H9 (cell line): Measurements from ENCODE around the gene UBALD2. TPM values are rescaled to one million over a fixed set of nuclear protein-coding genes. Genes with fewer than 3 reads are reported as not detected.

ENCODE experiments used
- DNase-seq: peaks from one replicate; pipeline ENCODE4 v3.0.0-alpha.2; 2017
- H2AFZ ChIP-seq: one replicate; pipeline ENCODE4 v1.6.1; 2013; ENCODE audit warnings: mild to moderate bottlenecking, low read length, control low read depth, moderate library complexity
- H2AK5ac ChIP-seq: 2 replicates; pipeline ENCODE4 v1.6.1; 2013; ENCODE audit warnings: low read length, control low read depth, mixed read lengths; ENCODE audit not compliant: insufficient read length
- H2BK120ac ChIP-seq: one replicate; pipeline ENCODE4 v1.6.1; 2013; ENCODE audit warnings: low read depth, mild to moderate bottlenecking, low read length, control low read depth, inconsistent platforms; ENCODE audit not compliant: poor library complexity, severe bottlenecking
- H2BK12ac ChIP-seq: 2 replicates; pipeline ENCODE4 v1.6.1; 2013; ENCODE audit warnings: low read length, control low read depth, mixed read lengths, low read depth; ENCODE audit not compliant: insufficient read length
- H2BK15ac ChIP-seq: 2 replicates; pipeline ENCODE4 v1.6.1; 2013; ENCODE audit warnings: low read depth, low read length, control low read depth
- H2BK20ac ChIP-seq: one replicate; pipeline ENCODE4 v1.6.1; 2013; ENCODE audit warnings: low read depth, mild to moderate bottlenecking, low read length, control low read depth, inconsistent platforms; ENCODE audit not compliant: poor library complexity, severe bottlenecking
- H2BK5ac ChIP-seq: 2 replicates; pipeline ENCODE4 v1.6.1; 2013; ENCODE audit warnings: low read length, control low read depth, mixed read lengths; ENCODE audit not compliant: insufficient read length
- H3K14ac ChIP-seq: 2 replicates; pipeline ENCODE4 v1.6.1; 2013; ENCODE audit warnings: low read length, control low read depth; ENCODE audit not compliant: insufficient read depth
- H3K18ac ChIP-seq: 2 replicates; pipeline ENCODE4 v1.6.1; 2013; ENCODE audit warnings: low read depth, mild to moderate bottlenecking, mixed read lengths, low read length, control low read depth; ENCODE audit not compliant: insufficient read length
- H3K23ac ChIP-seq: 2 replicates; pipeline ENCODE4 v1.6.1; 2013; ENCODE audit warnings: low read length, control low read depth, mixed read lengths, low read depth; ENCODE audit not compliant: insufficient read length
- H3K23me2 ChIP-seq: 2 replicates; pipeline ENCODE4 v1.6.1; 2013; ENCODE audit warnings: low read depth, mild to moderate bottlenecking, mixed read lengths, low read length, control low read depth; ENCODE audit not compliant: insufficient read length, poor library complexity, severe bottlenecking
- H3K27ac ChIP-seq: 2 replicates; pipeline ENCODE4 v1.5.1; 2013; ENCODE audit warnings: low read length, control low read depth, mixed read lengths, low read depth; ENCODE audit not compliant: insufficient read length
- H3K27me3 ChIP-seq: 2 replicates; pipeline ENCODE4 v1.6.1; 2013; ENCODE audit warnings: low read length, control low read depth, inconsistent platforms; ENCODE audit not compliant: insufficient read depth
- H3K4ac ChIP-seq: 2 replicates; pipeline ENCODE4 v1.6.1; 2013; ENCODE audit warnings: low read depth, mild to moderate bottlenecking, control low read depth, inconsistent platforms, low read length, moderate library complexity
- H3K4me1 ChIP-seq: 2 replicates; pipeline ENCODE4 v1.6.1; 2013; ENCODE audit warnings: low read length, control low read depth, inconsistent platforms; ENCODE audit not compliant: insufficient read depth
- H3K4me2 ChIP-seq: 2 replicates; pipeline ENCODE4 v1.6.1; 2013; ENCODE audit warnings: low read length, control low read depth, mixed read lengths; ENCODE audit not compliant: insufficient read length, insufficient read depth
- H3K56ac ChIP-seq: 2 replicates; pipeline ENCODE4 v1.6.1; 2013; ENCODE audit warnings: low read depth, mild to moderate bottlenecking, mixed read lengths, low read length, control low read depth; ENCODE audit not compliant: insufficient read length
- H3K79me1 ChIP-seq: 2 replicates; pipeline ENCODE4 v1.6.1; 2013; ENCODE audit warnings: low read depth, mild to moderate bottlenecking, moderate library complexity, low read length, control low read depth, inconsistent platforms; ENCODE audit not compliant: insufficient read depth, poor library complexity, severe bottlenecking
- H3K79me2 ChIP-seq: 2 replicates; pipeline ENCODE4 v1.6.1; 2013; ENCODE audit warnings: low read length, control low read depth, inconsistent platforms; ENCODE audit not compliant: insufficient read depth
- H3K9ac ChIP-seq: 2 replicates; pipeline ENCODE4 v1.6.1; 2013; ENCODE audit warnings: low read length, control low read depth, mixed read lengths; ENCODE audit not compliant: insufficient read length; ENCODE audit errors: extremely low read depth
- H3K9me3 ChIP-seq: one replicate; pipeline ENCODE4 v1.6.1; 2013; ENCODE audit warnings: low read depth, low read length, inconsistent platforms; ENCODE audit not compliant: control insufficient read depth
- H3T11ph ChIP-seq: one replicate; pipeline ENCODE4 v1.6.1; 2013; ENCODE audit warnings: mild to moderate bottlenecking, low read length, control low read depth, inconsistent platforms
- H4K20me1 ChIP-seq: one replicate; pipeline ENCODE4 v1.6.1; 2013; ENCODE audit not compliant: control insufficient read depth, insufficient read length, insufficient read depth
- H4K5ac ChIP-seq: 2 replicates; pipeline ENCODE4 v1.6.1; 2013; ENCODE audit warnings: low read depth, mild to moderate bottlenecking, mixed read lengths, low read length, control low read depth; ENCODE audit not compliant: insufficient read length
- H4K8ac ChIP-seq: replicated peaks from 2 replicates; pipeline ENCODE4 v1.6.1; 2013; ENCODE audit warnings: low read length, control low read depth, mixed read lengths, low read depth; ENCODE audit not compliant: insufficient read length
- H4K91ac ChIP-seq: 2 replicates; pipeline ENCODE4 v1.6.1; 2013; ENCODE audit warnings: low read depth, mild to moderate bottlenecking, moderate library complexity, mixed read lengths, low read length, control low read depth; ENCODE audit not compliant: insufficient read length
- H3K27ac Mint-ChIP-seq, 3 experiments: 2 replicates in 2 of 3; 3 replicates in 1 of 3; pipeline ENCODE4 v1.8.0; 2020 to 2021; ENCODE audit warnings: mixed read lengths in 3 of 3, mild to moderate bottlenecking in 1 of 3, moderate library complexity in 1 of 3
- H3K27me3 Mint-ChIP-seq: 2 replicates; pipeline ENCODE4 v1.8.0; 2021; ENCODE audit warnings: low read depth, mild to moderate bottlenecking, moderate library complexity, mixed read lengths
- H3K36me3 Mint-ChIP-seq, 3 experiments: 2 replicates in 2 of 3; 3 replicates in 1 of 3; pipeline ENCODE4 v1.8.0; 2020 to 2021; ENCODE audit warnings: low read depth in 3 of 3, mixed read lengths in 3 of 3; ENCODE audit not compliant: insufficient read depth in 1 of 3
- H3K4me1 Mint-ChIP-seq, 2 experiments: 2 replicates each; pipeline ENCODE4 v1.8.0; 2020; ENCODE audit warnings: mixed read lengths in 2 of 2
- H3K4me3 Mint-ChIP-seq, 2 experiments: 2 replicates in 1 of 2; 3 replicates in 1 of 2; pipeline ENCODE4 v1.8.0; 2020 to 2021; ENCODE audit warnings: mild to moderate bottlenecking in 2 of 2, mixed read lengths in 2 of 2, moderate library complexity in 1 of 2
- H3K9me3 Mint-ChIP-seq, 2 experiments: 2 replicates in 1 of 2; 3 replicates in 1 of 2; pipeline ENCODE4 v1.8.0; 2020; ENCODE audit warnings: mild to moderate bottlenecking in 2 of 2, mixed read lengths in 2 of 2, moderate library complexity in 1 of 2
- WGBS: extraction: QIAGEN DNeasy Blood & Tissue Kit; methylation state at CpG from one replicate; pipeline ENCODE4 v1.1.7; 2013; ENCODE audit warnings: missing lambda C conversion rate, low lambda C conversion rate, mixed read lengths; ENCODE audit not compliant: insufficient read length; ENCODE audit errors: extremely low coverage; 5-methylcytosine and 5-hydroxymethylcytosine counted together
- total RNA-seq: library from RNA; stranded (reverse); gene quantifications from 2 replicates; pipeline ENCODE4 v1.2.1, GENCODE V29; 2021
- TF ChIP-seq, protein P1 (sequence below): fragments of 200-600 bp; sonication (generic); conservative IDR thresholded peaks from 3 replicates; pipeline ENCODE4 v1.8.0; 2021; ENCODE audit warnings: antibody characterized with exemption, mild to moderate bottlenecking

Gene UBALD2
- total RNA-seq, 1 experiment from 2014 or later, result 25.8 TPM

DNA sequence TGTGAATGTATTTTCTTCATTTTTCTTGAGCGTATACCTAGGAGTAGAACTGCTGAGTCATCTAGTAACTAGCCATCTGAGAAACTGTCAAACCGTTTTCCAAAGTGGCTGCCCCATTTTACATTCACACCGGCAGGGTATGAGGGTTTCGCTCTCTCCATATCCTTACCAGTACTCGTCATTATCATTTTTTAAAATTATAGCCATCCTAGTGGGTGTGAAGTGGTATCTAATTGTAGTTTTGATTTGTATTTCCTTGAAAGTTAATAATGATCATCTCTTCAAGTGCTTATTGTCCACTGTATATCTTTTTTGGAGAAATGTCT, 30.8 kb upstream of the UBALD2 start:
- Histone ChIP-seq H4K91ac (no peak overlapping the region), H4K20me1 (no peaks in the 10 kb centered on the region), H3K23me2 (no peaks in the 10 kb centered on the region), H2AFZ (no peak overlapping the region), H2BK15ac (no peak overlapping the region), H3T11ph (no peak overlapping the region), H3K23ac (no peak overlapping the region), H3K14ac (no peak overlapping the region), H2BK12ac (no peak overlapping the region), H3K4me2 (no peak overlapping the region), H3K18ac (no peak overlapping the region), H4K8ac (no peak overlapping the region), H2BK20ac (no peak overlapping the region), H3K79me2 (no peaks in the 10 kb centered on the region), H3K4ac (no peak overlapping the region), H3K79me1 (no peaks in the 10 kb centered on the region), H3K27me3 (peaks cover 6% of the 10 kb centered on the region), H3K9me3 (no peaks in the 10 kb centered on the region), H3K27ac (no peak overlapping the region), H4K5ac (no peak overlapping the region), H3K9ac (no peak overlapping the region), H2AK5ac (no peak overlapping the region), H2BK5ac (no peak overlapping the region), H2BK120ac (no peak overlapping the region), H3K56ac (no peak overlapping the region), H3K4me1 (no peaks in the 10 kb centered on the region)
- no CpG with 5 or more reads among the region's 5 CpGs for WGBS
- no peaks in the 10 kb centered on the region for H3K9me3 Mint-ChIP-seq
- 0 out of 4 replicates have a peak, but pooled peaks cover 0 to 2% of the 10 kb centered on the region in 2 experiments for H3K4me1 Mint-ChIP-seq
- H3K4me3 Mint-ChIP-seq, result no peak overlapping the region
- no peak for DNase-seq
- peaks cover 39% of the 10 kb centered on the region for H3K27me3 Mint-ChIP-seq
- H3K36me3 Mint-ChIP-seq, result no peaks in the 10 kb centered on the region
- no peak overlapping the region for H3K27ac Mint-ChIP-seq
- TF ChIP-seq, protein P1, sequence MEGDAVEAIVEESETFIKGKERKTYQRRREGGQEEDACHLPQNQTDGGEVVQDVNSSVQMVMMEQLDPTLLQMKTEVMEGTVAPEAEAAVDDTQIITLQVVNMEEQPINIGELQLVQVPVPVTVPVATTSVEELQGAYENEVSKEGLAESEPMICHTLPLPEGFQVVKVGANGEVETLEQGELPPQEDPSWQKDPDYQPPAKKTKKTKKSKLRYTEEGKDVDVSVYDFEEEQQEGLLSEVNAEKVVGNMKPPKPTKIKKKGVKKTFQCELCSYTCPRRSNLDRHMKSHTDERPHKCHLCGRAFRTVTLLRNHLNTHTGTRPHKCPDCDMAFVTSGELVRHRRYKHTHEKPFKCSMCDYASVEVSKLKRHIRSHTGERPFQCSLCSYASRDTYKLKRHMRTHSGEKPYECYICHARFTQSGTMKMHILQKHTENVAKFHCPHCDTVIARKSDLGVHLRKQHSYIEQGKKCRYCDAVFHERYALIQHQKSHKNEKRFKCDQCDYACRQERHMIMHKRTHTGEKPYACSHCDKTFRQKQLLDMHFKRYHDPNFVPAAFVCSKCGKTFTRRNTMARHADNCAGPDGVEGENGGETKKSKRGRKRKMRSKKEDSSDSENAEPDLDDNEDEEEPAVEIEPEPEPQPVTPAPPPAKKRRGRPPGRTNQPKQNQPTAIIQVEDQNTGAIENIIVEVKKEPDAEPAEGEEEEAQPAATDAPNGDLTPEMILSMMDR, result no peak
